Ishikawa (cell line): Measurements from ENCODE around the gene UBE4B.

Experiments
- CEBPB ChIP-seq: IDR thresholded peaks from 2 replicates; pipeline ENCODE4 v1.6.1; 2012
- CREB1 ChIP-seq: IDR thresholded peaks from 2 replicates; pipeline ENCODE4 v1.6.1; 2012; ENCODE audit warnings: low read depth
- EP300 ChIP-seq: IDR thresholded peaks from 2 replicates; pipeline ENCODE4 v1.6.1; 2012; ENCODE audit warnings: borderline replicate concordance
- MAX ChIP-seq: IDR thresholded peaks from 2 replicates; pipeline ENCODE4 v1.6.1; 2012
- RAD21 ChIP-seq: IDR thresholded peaks from 2 replicates; pipeline ENCODE4 v1.6.1; 2012; ENCODE audit warnings: low read depth
- REST ChIP-seq: IDR thresholded peaks from 2 replicates; pipeline ENCODE4 v1.6.1; 2012; ENCODE audit warnings: low read depth, mild to moderate bottlenecking
- TCF12 ChIP-seq: IDR thresholded peaks from 2 replicates; pipeline ENCODE4 v1.6.1; 2012; ENCODE audit warnings: low read depth
- TEAD4 ChIP-seq: IDR thresholded peaks from 2 replicates; pipeline ENCODE4 v1.6.1; 2012
- USF1 ChIP-seq: IDR thresholded peaks from 2 replicates; pipeline ENCODE4 v1.6.1; 2012
- YY1 ChIP-seq: IDR thresholded peaks from 2 replicates; pipeline ENCODE4 v1.6.1; 2012; ENCODE audit warnings: low read depth

- TF ChIP-seq MAX (no peak), CREB1 (no peak), RAD21 (no peak), EP300 (no peak), TEAD4 (no peak), YY1 (no peak), REST (no peak), USF1 (no peak), TCF12 (no peak), CEBPB (no peak)
Observed at GRCh38 chr1:10216090-10216749, 183.5 kb downstream of the UBE4B start.
